Osteocyte (in vitro differentiated cells): Measurements from ENCODE around the gene SEMA3D. TPM values are rescaled to one million over a fixed set of nuclear protein-coding genes. Genes with fewer than 3 reads are reported as not detected.

Experiments used
- DNase-seq: peaks from one replicate; pipeline ENCODE4 v3.0.0; 2021; ENCODE audit warnings: mixed read lengths; ENCODE audit not compliant: unreplicated experiment; ENCODE audit errors: extremely low spot score
- H3K27ac Mint-ChIP-seq: one replicate; pipeline ENCODE4 v1.8.0; 2021; ENCODE audit warnings: mild to moderate bottlenecking, mixed read lengths; ENCODE audit not compliant: unreplicated experiment
- H3K27me3 Mint-ChIP-seq: one replicate; pipeline ENCODE4 v1.8.0; 2021; ENCODE audit warnings: mixed read lengths; ENCODE audit not compliant: unreplicated experiment
- H3K36me3 Mint-ChIP-seq: one replicate; pipeline ENCODE4 v1.8.0; 2021; ENCODE audit warnings: mixed read lengths; ENCODE audit not compliant: unreplicated experiment
- H3K4me1 Mint-ChIP-seq: one replicate; pipeline ENCODE4 v1.8.0; 2021; ENCODE audit warnings: mixed read lengths; ENCODE audit not compliant: unreplicated experiment
- H3K4me3 Mint-ChIP-seq: one replicate; pipeline ENCODE4 v1.8.0; 2021; ENCODE audit warnings: mild to moderate bottlenecking, moderate library complexity, mixed read lengths; ENCODE audit not compliant: unreplicated experiment
- H3K9me3 Mint-ChIP-seq: one replicate; pipeline ENCODE4 v1.8.0; 2021; ENCODE audit warnings: mixed read lengths; ENCODE audit not compliant: unreplicated experiment
- CTCF ChIP-seq: fragments of 200-600 bp; sonication (generic); IDR thresholded peaks from 2 replicates; pipeline ENCODE4 v1.5.0; 2021; ENCODE audit warnings: antibody characterized with exemption, mild to moderate bottlenecking, moderate library complexity
- total RNA-seq: library from RNA; stranded (reverse); gene quantifications from 2 replicates; pipeline ENCODE4 v1.2.1, GENCODE V29; 2021

Gene SEMA3D
- total RNA-seq, 1 donor from 2014 or later = 18.6 TPM

- Mint-ChIP-seq H3K9me3 (no peaks in the 10 kb centered on the region), H3K4me3 (no peak overlapping the region), H3K27ac (no peak overlapping the region), H3K36me3 (peaks cover 2% of the 10 kb centered on the region), H3K4me1 (peaks cover 45% of the 10 kb centered on the region), H3K27me3 (peaks cover under 1% of the 10 kb centered on the region)
- DNase-seq = no peak
- no peak for TF ChIP-seq CTCF
These were observed 119.5 kb downstream of the SEMA3D start for GRCh38 chr7:85067371-85067770.

- H3K4me3 Mint-ChIP-seq = no peak overlapping the region
- no peaks in the 10 kb centered on the region for H3K9me3 Mint-ChIP-seq
- peaks cover 4% of the 10 kb centered on the region for H3K36me3 Mint-ChIP-seq
- H3K27ac Mint-ChIP-seq = peak overlapping the region; percentile 3
- H3K4me1 Mint-ChIP-seq = peaks cover 41% of the 10 kb centered on the region
- DNase-seq = no peak
- no peak for TF ChIP-seq CTCF
- H3K27me3 Mint-ChIP-seq = peaks cover 3% of the 10 kb centered on the region
These were observed 120.9 kb downstream of the SEMA3D start for GRCh38 chr7:85065888-85066485.

- no peak overlapping the region for H3K4me3 Mint-ChIP-seq
- no peaks in the 10 kb centered on the region for H3K9me3 Mint-ChIP-seq
- peaks cover 37% of the 10 kb centered on the region for H3K4me1 Mint-ChIP-seq
- peak overlapping the region; percentile 21 for H3K27ac Mint-ChIP-seq
- TF ChIP-seq CTCF = no peak
- H3K36me3 Mint-ChIP-seq = peaks cover 4% of the 10 kb centered on the region
- peaks cover 3% of the 10 kb centered on the region for H3K27me3 Mint-ChIP-seq
- DNase-seq = no peak
These were observed 121.5 kb downstream of the SEMA3D start for GRCh38 chr7:85065306-85065705.

- H3K36me3 Mint-ChIP-seq = peaks cover 4% of the 10 kb centered on the region
- peaks cover 3% of the 10 kb centered on the region for H3K27me3 Mint-ChIP-seq
- no peak overlapping the region for H3K4me3 Mint-ChIP-seq
- no peaks in the 10 kb centered on the region for H3K9me3 Mint-ChIP-seq
- peaks cover 20% of the 10 kb centered on the region for H3K4me1 Mint-ChIP-seq
- DNase-seq = no peak
- H3K27ac Mint-ChIP-seq = no peak overlapping the region
- TF ChIP-seq CTCF = no peak
These were observed 124.2 kb downstream of the SEMA3D start for GRCh38 chr7:85062651-85063050.

- DNase-seq = no peak
- Mint-ChIP-seq H3K27ac (no peak overlapping the region), H3K27me3 (peaks cover 3% of the 10 kb centered on the region), H3K4me3 (no peak overlapping the region), H3K9me3 (no peaks in the 10 kb centered on the region), H3K4me1 (peaks cover 16% of the 10 kb centered on the region), H3K36me3 (peaks cover 4% of the 10 kb centered on the region)
- TF ChIP-seq CTCF = no peak
These were observed 125.4 kb downstream of the SEMA3D start for GRCh38 chr7:85061456-85061855.
